SK-N-SH treated with all-trans-retinoic acid at 6 μM for 48 hours (cell line): Measurements from ENCODE around the gene SAMD15.
"Not testable (repeated sequence)": the region's sequence is repeated elsewhere in the genome, so short reads cannot be mapped to it uniquely, and the experiment has no call there.

ENCODE experiments used
- ATAC-seq: fragments of 200-7000 bp; cut with Tn5 transposase; 3 replicates; pipeline ENCODE4 v1.9.1; 2020; ENCODE audit warnings: mild to moderate bottlenecking, moderate library complexity
- ARNTL ChIP-seq: fragments of 450-650 bp; formaldehyde crosslinking; IDR thresholded peaks from 2 replicates; pipeline ENCODE4 v1.5.0; 2020; ENCODE audit warnings: low read depth, mild to moderate bottlenecking, moderate library complexity, borderline replicate concordance
- BACH2 ChIP-seq: fragments of 250-450 bp; sonication (Bioruptor Pico); IDR thresholded peaks from 2 replicates; pipeline ENCODE4 v1.9.0; 2021; ENCODE audit warnings: mild to moderate bottlenecking, borderline replicate concordance
- CSDC2 ChIP-seq: fragments of 250-450 bp; sonication (Bioruptor Pico); IDR thresholded peaks from 2 replicates; pipeline ENCODE4 v1.5.0; 2020; ENCODE audit warnings: mild to moderate bottlenecking, moderate library complexity
- ESRRG ChIP-seq: fragments of 250-450 bp; sonication (Bioruptor Pico); IDR thresholded peaks from 2 replicates; pipeline ENCODE4 v1.6.1; 2021; ENCODE audit warnings: mild to moderate bottlenecking
- GLIS3 ChIP-seq: fragments of 250-450 bp; sonication (Bioruptor Pico); IDR thresholded peaks from 2 replicates; pipeline ENCODE4 v1.5.0; 2020; ENCODE audit warnings: mild to moderate bottlenecking, moderate library complexity
- ISL1 ChIP-seq: fragments of 250-450 bp; sonication (Bioruptor Pico); IDR thresholded peaks from 2 replicates; pipeline ENCODE4 v2.1.2; 2022; ENCODE audit warnings: mild to moderate bottlenecking, moderate library complexity
- OSR1 ChIP-seq: fragments of 250-450 bp; sonication (Bioruptor Pico); IDR thresholded peaks from 2 replicates; pipeline ENCODE4 v1.8.0; 2022; ENCODE audit warnings: moderate library complexity, mild to moderate bottlenecking, inconsistent platforms
- PPARA ChIP-seq: fragments of 250-450 bp; sonication (Bioruptor Pico); IDR thresholded peaks from 2 replicates; pipeline ENCODE4 v1.5.0; 2020; ENCODE audit warnings: mild to moderate bottlenecking, borderline replicate concordance
- RARB ChIP-seq: fragments of 250-450 bp; sonication (Bioruptor Pico); IDR thresholded peaks from 2 replicates; pipeline ENCODE4 v1.8.0; 2021; ENCODE audit warnings: mild to moderate bottlenecking, moderate library complexity
- SNAI2 ChIP-seq: fragments of 250-450 bp; sonication (Bioruptor Pico); IDR thresholded peaks from 2 replicates; pipeline ENCODE4 v1.5.0; 2020; ENCODE audit warnings: mild to moderate bottlenecking, moderate library complexity
- TCF4 ChIP-seq: fragments of 250-450 bp; sonication (Bioruptor Pico); IDR thresholded peaks from 2 replicates; pipeline ENCODE4 v1.8.0; 2021; ENCODE audit warnings: mild to moderate bottlenecking, moderate library complexity, borderline replicate concordance
- TOX ChIP-seq: fragments of 250-450 bp; sonication (Bioruptor Pico); IDR thresholded peaks from 2 replicates; pipeline ENCODE4 v1.8.0; 2021; ENCODE audit warnings: mild to moderate bottlenecking, moderate library complexity, borderline replicate concordance
- ZC3H10 ChIP-seq: fragments of 250-450 bp; sonication (Bioruptor Pico); IDR thresholded peaks from 2 replicates; pipeline ENCODE4 v1.5.1; 2021; ENCODE audit warnings: mild to moderate bottlenecking, moderate library complexity
- ZFP3 ChIP-seq: fragments of 250-450 bp; sonication (Bioruptor Pico); IDR thresholded peaks from 2 replicates; pipeline ENCODE4 v1.5.0; 2020; ENCODE audit warnings: mild to moderate bottlenecking, moderate library complexity
- ZFP30 ChIP-seq: fragments of 450-650 bp; formaldehyde crosslinking; IDR thresholded peaks from 2 replicates; pipeline ENCODE4 v1.5.0; 2022; ENCODE audit warnings: mild to moderate bottlenecking, moderate library complexity
- ZNF565 ChIP-seq: fragments of 450-650 bp; formaldehyde crosslinking; conservative IDR thresholded peaks from 2 replicates; pipeline ENCODE4 v1.5.0; 2020; ENCODE audit warnings: low read depth, mild to moderate bottlenecking, moderate library complexity
- ZNF70 ChIP-seq: fragments of 450-650 bp; formaldehyde crosslinking; IDR thresholded peaks from 2 replicates; pipeline ENCODE4 v1.5.0; 2020; ENCODE audit warnings: mild to moderate bottlenecking, moderate library complexity
- ZNF8 ChIP-seq: fragments of 450-650 bp; formaldehyde crosslinking; IDR thresholded peaks from 2 replicates; pipeline ENCODE4 v1.5.0; 2020; ENCODE audit warnings: mild to moderate bottlenecking, moderate library complexity
- TF ChIP-seq, protein P1 (sequence below): fragments of 250-450 bp; sonication (Bioruptor Pico); IDR thresholded peaks from 2 replicates; pipeline ENCODE4 v1.5.1; 2021; ENCODE audit warnings: mild to moderate bottlenecking, moderate library complexity
- TF ChIP-seq, protein P2 (sequence below): fragments of 250-450 bp; sonication (Bioruptor Pico); IDR thresholded peaks from 2 replicates; pipeline ENCODE4 v1.5.1; 2020; ENCODE audit warnings: low read depth, mild to moderate bottlenecking, moderate library complexity
- TF ChIP-seq, protein P3 (sequence below): fragments of 250-450 bp; sonication (Bioruptor Pico); IDR thresholded peaks from 2 replicates; pipeline ENCODE4 v1.5.0; 2020; ENCODE audit warnings: mild to moderate bottlenecking, moderate library complexity
- TF ChIP-seq, protein P4 (sequence below): fragments of 250-450 bp; sonication (Bioruptor Pico); IDR thresholded peaks from 2 replicates; pipeline ENCODE4 v1.8.0; 2020; ENCODE audit warnings: mild to moderate bottlenecking, moderate library complexity, borderline replicate concordance

Gene SAMD15

DNA sequence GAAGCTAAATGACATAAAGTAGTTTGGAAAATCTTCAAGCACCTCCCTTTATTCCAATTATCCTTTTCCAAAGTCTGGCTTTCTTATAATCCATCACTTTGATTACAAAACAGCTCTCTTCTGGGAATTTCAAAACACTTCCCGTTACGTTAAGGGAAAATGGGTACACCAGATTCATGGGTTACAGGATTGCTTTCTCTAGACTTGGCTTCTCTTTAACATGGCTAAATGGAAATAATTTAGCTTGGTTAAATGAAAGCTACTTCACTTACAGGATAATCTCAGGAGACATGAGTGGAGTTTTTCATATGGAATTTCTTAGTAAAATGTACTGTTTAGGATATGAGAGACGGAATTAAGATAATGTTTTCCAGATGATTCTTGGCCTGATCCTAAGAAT is 41.6 kb upstream of the SAMD15 start:
- no peak for TF ChIP-seq GLIS3 (CRISPR knock-in tag)
- TF ChIP-seq BACH2 (CRISPR knock-in tag) = no peak
- TF ChIP-seq ZNF8 (CRISPR knock-in tag) = no peak
- TF ChIP-seq ZC3H10 = no peak
- TF ChIP-seq RARB = no peak
- TF ChIP-seq, protein P1, sequence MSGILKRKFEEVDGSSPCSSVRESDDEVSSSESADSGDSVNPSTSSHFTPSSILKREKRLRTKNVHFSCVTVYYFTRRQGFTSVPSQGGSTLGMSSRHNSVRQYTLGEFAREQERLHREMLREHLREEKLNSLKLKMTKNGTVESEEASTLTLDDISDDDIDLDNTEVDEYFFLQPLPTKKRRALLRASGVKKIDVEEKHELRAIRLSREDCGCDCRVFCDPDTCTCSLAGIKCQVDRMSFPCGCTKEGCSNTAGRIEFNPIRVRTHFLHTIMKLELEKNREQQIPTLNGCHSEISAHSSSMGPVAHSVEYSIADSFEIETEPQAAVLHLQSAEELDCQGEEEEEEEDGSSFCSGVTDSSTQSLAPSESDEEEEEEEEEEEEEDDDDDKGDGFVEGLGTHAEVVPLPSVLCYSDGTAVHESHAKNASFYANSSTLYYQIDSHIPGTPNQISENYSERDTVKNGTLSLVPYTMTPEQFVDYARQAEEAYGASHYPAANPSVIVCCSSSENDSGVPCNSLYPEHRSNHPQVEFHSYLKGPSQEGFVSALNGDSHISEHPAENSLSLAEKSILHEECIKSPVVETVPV (CRISPR knock-in tag) = no peak
- no peak for TF ChIP-seq SNAI2 (CRISPR knock-in tag)
- TF ChIP-seq ZFP30 (CRISPR knock-in tag) = no peak
- TF ChIP-seq, protein P2, sequence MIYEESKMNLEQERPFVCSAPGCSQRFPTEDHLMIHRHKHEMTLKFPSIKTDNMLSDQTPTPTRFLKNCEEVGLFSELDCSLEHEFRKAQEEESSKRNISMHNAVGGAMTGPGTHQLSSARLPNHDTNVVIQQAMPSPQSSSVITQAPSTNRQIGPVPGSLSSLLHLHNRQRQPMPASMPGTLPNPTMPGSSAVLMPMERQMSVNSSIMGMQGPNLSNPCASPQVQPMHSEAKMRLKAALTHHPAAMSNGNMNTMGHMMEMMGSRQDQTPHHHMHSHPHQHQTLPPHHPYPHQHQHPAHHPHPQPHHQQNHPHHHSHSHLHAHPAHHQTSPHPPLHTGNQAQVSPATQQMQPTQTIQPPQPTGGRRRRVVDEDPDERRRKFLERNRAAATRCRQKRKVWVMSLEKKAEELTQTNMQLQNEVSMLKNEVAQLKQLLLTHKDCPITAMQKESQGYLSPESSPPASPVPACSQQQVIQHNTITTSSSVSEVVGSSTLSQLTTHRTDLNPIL = no peak
- ATAC-seq = no peak

DNA sequence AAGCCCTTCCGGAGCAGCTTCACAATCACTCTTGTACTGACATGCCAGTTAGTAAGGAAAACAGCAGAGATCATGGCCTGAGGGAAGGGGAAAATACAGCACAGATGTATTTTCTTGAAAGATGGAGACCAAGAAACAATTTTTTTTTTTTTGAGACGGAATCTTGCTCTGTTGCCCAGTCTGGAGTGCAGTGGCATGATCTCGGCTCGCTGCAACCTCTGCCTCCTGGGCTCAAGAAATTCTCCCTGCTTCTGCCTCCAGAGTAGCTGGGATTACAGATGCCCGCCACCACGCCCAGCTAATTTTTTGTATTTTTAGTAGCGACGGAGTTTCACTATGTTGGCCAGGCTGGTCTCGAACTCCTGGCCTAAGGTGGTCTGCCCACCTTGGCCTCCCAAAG is 39.9 kb upstream of the SAMD15 start:
- ATAC-seq = not testable (repeated sequence)

DNA sequence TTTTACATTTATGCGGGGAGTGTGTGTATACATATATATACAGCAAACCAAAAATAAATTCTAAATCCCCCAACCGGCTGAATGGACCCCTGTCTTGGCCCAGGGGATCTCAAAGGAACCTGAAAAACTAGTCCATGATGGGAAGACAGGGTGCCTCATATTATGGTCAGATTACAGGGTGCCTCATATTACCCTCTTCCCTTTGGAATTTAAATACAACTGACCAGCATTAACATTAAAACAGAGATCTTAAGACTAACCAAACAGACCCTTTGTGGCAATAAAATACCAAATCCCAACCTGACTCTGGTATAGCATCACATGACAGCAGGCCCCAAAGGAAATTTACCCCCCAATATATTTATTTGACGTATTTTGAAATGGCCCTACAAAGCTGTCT is 39.3 kb upstream of the SAMD15 start:
- TF ChIP-seq ARNTL (CRISPR knock-in tag) (no peak), TCF4 (CRISPR knock-in tag) (no peak), ZFP30 (CRISPR knock-in tag) (no peak), ESRRG (CRISPR knock-in tag) (no peak), ZFP3 (CRISPR knock-in tag) (no peak), TOX (no peak), ZNF70 (CRISPR knock-in tag) (no peak), GLIS3 (CRISPR knock-in tag) (no peak), OSR1 (CRISPR knock-in tag) (no peak)
- TF ChIP-seq, protein P2 = no peak
- TF ChIP-seq, protein P3, sequence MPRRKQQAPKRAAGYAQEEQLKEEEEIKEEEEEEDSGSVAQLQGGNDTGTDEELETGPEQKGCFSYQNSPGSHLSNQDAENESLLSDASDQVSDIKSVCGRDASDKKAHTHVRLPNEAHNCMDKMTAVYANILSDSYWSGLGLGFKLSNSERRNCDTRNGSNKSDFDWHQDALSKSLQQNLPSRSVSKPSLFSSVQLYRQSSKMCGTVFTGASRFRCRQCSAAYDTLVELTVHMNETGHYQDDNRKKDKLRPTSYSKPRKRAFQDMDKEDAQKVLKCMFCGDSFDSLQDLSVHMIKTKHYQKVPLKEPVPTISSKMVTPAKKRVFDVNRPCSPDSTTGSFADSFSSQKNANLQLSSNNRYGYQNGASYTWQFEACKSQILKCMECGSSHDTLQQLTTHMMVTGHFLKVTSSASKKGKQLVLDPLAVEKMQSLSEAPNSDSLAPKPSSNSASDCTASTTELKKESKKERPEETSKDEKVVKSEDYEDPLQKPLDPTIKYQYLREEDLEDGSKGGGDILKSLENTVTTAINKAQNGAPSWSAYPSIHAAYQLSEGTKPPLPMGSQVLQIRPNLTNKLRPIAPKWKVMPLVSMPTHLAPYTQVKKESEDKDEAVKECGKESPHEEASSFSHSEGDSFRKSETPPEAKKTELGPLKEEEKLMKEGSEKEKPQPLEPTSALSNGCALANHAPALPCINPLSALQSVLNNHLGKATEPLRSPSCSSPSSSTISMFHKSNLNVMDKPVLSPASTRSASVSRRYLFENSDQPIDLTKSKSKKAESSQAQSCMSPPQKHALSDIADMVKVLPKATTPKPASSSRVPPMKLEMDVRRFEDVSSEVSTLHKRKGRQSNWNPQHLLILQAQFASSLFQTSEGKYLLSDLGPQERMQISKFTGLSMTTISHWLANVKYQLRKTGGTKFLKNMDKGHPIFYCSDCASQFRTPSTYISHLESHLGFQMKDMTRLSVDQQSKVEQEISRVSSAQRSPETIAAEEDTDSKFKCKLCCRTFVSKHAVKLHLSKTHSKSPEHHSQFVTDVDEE (CRISPR knock-in tag) = no peak
- ATAC-seq = no peak

DNA sequence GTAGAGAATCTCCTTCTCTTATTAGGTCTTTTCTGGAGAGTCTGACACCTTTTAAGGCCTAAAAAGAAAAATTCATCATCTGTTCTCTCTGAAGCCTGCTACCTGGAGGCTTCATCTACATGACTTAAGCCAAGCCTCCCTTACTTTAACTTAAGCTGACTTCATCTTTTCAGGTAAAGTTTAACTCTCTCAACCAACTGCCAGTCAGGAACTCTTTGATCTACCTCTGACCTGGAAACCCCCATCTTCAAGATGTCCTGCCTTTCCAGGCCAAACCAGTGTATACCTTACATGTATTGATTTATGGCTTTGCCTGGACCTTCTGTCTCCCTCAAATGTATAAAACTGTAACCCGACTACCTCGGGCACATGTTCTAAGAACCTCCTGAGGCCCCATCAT is 38.9 kb upstream of the SAMD15 start:
- ATAC-seq = no peak
- TF ChIP-seq TCF4 (CRISPR knock-in tag) = no peak
- no peak for TF ChIP-seq GLIS3 (CRISPR knock-in tag)
- TF ChIP-seq CSDC2 (CRISPR knock-in tag) = no peak
- TF ChIP-seq ISL1 (CRISPR knock-in tag) = no peak
- no peak for TF ChIP-seq RARB
- TF ChIP-seq, protein P4, sequence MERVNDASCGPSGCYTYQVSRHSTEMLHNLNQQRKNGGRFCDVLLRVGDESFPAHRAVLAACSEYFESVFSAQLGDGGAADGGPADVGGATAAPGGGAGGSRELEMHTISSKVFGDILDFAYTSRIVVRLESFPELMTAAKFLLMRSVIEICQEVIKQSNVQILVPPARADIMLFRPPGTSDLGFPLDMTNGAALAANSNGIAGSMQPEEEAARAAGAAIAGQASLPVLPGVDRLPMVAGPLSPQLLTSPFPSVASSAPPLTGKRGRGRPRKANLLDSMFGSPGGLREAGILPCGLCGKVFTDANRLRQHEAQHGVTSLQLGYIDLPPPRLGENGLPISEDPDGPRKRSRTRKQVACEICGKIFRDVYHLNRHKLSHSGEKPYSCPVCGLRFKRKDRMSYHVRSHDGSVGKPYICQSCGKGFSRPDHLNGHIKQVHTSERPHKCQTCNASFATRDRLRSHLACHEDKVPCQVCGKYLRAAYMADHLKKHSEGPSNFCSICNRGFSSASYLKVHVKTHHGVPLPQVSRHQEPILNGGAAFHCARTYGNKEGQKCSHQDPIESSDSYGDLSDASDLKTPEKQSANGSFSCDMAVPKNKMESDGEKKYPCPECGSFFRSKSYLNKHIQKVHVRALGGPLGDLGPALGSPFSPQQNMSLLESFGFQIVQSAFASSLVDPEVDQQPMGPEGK (CRISPR knock-in tag) = no peak
- TF ChIP-seq TOX = no peak
- TF ChIP-seq OSR1 (CRISPR knock-in tag) = no peak
- TF ChIP-seq ZNF565 (CRISPR knock-in tag) = no peak
- TF ChIP-seq, protein P2 = no peak
- no peak for TF ChIP-seq ZFP30 (CRISPR knock-in tag)
- no peak for TF ChIP-seq PPARA
- TF ChIP-seq ESRRG (CRISPR knock-in tag) = no peak
